ENCODE data around the gene IGSF9B. TPM values are rescaled to one million over a fixed set of nuclear protein-coding genes. Genes with fewer than 3 reads are reported as not detected.

Gene IGSF9B
- total RNA-seq, 1 donor from 2014 or later: 10.1 TPM

DNA sequence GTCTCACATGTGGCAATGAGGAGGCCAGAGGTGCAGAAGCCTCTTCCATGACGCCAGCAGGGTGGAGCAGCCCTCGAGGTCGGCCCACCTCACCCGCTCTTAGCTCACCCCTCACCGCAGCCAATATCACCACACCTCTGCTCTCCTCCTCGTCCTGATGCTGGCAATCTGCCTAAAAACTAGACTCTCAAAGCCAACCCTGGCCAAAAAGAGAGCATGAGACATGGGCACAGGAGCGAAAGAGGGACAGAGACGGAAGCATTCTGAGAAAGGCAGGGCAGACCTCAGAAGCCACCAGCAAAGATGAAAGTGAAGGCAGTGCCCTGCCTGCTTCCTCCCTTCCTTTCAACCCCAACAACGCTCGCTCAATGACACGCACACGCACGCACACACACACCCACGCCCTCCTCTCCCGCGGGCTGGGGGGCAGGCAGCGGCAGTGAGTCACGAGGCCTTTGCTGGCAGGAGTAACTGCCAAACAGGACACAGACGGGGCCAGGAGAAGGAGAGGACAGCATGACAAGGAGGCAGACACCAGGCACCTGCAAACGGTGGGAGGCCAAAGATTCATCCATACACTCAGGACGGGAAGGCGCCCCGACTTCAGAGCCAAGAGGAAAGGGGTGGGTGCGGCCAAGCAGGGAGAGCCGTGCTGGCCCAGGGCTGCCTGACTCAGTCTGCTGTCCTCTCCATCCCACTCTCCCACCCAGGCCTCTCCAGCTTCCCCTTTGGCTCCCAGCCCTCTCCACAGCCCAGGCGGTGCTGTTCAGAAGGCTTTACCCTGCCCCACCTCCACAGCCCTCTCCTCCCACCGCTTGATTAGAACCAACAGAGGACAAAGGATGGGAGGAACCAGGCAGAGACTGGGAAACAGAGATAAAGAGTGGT lies 11.4 kb downstream of the IGSF9B start:
- H3K4me3 ChIP-seq: peak overlapping the region in 1 of 2 donors; percentile 8

DNA sequence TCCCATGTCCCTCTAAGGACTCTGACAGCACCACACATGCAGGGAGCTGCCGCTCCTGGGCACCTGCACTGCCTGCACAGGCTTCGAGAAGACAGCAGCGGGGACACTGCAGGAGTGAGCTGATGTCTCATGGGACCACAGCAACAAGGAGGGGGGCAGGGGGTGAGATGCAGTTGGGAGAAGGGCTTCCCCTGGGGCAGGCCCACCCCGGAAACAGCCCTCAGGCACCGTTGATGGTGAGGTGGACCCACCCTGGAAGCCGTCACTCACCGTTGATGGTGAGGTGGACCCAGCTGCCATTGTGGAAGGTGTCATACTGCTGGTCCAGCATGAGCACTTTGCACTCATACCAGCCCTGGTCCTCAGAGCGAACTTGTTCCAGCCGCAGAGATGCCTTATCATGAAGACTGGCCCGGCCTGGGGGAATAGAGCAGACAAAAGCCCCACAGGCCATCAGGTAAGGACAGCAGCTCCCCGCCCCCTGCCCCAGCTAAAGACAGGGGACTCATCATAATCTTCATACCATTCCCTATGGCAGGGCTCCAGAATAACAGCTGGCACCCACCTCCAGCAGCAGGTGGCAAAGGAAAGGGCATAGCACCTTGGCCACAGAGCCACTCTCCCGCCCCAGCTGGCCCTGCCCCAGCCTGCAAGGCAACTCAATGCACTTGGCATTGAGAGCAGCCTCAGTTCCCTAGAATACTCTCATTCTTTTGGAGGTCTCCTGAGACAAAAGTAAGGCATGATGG lies 12.6 kb downstream of the IGSF9B start:
- TF ChIP-seq, protein P1, sequence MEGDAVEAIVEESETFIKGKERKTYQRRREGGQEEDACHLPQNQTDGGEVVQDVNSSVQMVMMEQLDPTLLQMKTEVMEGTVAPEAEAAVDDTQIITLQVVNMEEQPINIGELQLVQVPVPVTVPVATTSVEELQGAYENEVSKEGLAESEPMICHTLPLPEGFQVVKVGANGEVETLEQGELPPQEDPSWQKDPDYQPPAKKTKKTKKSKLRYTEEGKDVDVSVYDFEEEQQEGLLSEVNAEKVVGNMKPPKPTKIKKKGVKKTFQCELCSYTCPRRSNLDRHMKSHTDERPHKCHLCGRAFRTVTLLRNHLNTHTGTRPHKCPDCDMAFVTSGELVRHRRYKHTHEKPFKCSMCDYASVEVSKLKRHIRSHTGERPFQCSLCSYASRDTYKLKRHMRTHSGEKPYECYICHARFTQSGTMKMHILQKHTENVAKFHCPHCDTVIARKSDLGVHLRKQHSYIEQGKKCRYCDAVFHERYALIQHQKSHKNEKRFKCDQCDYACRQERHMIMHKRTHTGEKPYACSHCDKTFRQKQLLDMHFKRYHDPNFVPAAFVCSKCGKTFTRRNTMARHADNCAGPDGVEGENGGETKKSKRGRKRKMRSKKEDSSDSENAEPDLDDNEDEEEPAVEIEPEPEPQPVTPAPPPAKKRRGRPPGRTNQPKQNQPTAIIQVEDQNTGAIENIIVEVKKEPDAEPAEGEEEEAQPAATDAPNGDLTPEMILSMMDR (IDR thresholded peaks at IDR 0.05): no peak
- no peak for TF ChIP-seq POLR2A (IDR thresholded peaks at IDR 0.05)
- TF ChIP-seq POLR2AphosphoS5 (IDR thresholded peaks at IDR 0.05; ENCODE audit: insufficient read depth in 1 of 2, low read depth in 1 of 2): no peak
- DNase-seq (ENCODE audit: extremely low spot score in 2 of 2): no peak
- Histone ChIP-seq H3K4me1 (peaks cover 43% of the 10 kb centered on the region), H3K27me3 (no peaks in the 10 kb centered on the region), H3K9me3 (no peaks in the 10 kb centered on the region), H3K4me3 (no peak overlapping the region), H3K36me3 (no peaks in the 10 kb centered on the region), H3K27ac (no peak overlapping the region)
- intact Hi-C loops (cut with DNase I): no loop called here

More for the DNA sequence above, 11.4 kb downstream of the IGSF9B start:
- no peak for DNase-seq (ENCODE audit: extremely low spot score in 2 of 2)
- H3K4me1 ChIP-seq: peaks cover 49% of the 10 kb centered on the region
- TF ChIP-seq POLR2AphosphoS5 (IDR thresholded peaks at IDR 0.05; ENCODE audit: insufficient read depth in 1 of 2, low read depth in 1 of 2) (peak in 1 of 2 donors; percentile 52), POLR2A (IDR thresholded peaks at IDR 0.05) (no peak)
- TF ChIP-seq, protein P1 (IDR thresholded peaks at IDR 0.05): no peak
- H3K27me3 ChIP-seq: no peaks in the 10 kb centered on the region
- H3K9me3 ChIP-seq: no peaks in the 10 kb centered on the region
- H3K36me3 ChIP-seq: no peaks in the 10 kb centered on the region
- H3K27ac ChIP-seq: peak overlapping the region; percentile 58
- intact Hi-C loops (cut with DNase I): loop anchor here (5.0 kb wide), 1 partner anchor 97 kb away; no protein-coding TSS in a partner anchor

DNA sequence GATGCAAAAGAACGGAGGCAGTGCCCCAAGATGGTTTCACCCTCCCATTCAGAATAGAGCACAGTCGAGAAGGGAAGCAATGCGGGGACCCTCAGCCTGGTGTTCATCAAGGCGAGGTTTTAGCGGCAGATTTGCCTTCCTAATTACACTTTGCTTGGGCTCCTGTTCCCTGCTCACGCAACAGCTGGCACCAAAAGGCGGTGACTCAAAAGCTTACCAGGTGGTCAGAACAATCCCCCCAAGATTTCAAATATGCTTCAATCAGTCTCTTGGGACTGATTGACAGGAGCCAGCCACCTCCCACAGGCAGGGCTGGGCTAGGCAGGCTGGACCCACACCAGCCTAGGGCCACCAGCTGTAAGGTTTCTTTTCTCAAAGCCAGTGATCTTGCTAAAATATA lies 14.2 kb downstream of the IGSF9B start:
- Histone ChIP-seq H3K36me3 (no peaks in the 10 kb centered on the region), H3K27me3 (no peaks in the 10 kb centered on the region), H3K9me3 (no peaks in the 10 kb centered on the region), H3K27ac (no peak overlapping the region), H3K4me3 (no peak overlapping the region), H3K4me1 (peaks cover 29% of the 10 kb centered on the region)
- TF ChIP-seq POLR2AphosphoS5 (IDR thresholded peaks at IDR 0.05; ENCODE audit: insufficient read depth in 1 of 2, low read depth in 1 of 2): no peak
- TF ChIP-seq POLR2A (IDR thresholded peaks at IDR 0.05): no peak
- TF ChIP-seq, protein P1 (IDR thresholded peaks at IDR 0.05): no peak
- no peak for DNase-seq (ENCODE audit: extremely low spot score in 2 of 2)
- intact Hi-C loops (cut with DNase I): no loop called here

DNA sequence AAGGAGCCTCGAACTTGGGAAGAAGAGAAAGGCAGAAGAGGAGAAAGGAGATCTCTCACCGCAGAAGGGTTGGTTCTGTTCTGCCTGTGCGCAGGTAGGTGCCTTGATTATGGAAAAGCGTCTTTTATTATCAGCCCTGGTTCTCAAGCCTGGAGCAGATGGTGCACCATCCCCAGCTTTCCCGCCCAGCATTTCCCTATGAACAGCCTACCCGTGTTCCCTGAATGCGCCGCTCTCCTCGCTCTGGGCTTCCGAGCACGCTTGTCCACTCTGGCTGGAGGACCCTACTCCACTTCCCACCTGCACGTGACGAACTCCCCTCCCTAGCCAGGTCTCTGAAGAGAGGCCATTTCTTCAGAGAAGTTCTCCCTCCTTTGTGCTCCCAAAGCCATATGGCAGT lies 15.2 kb downstream of the IGSF9B start:
- TF ChIP-seq, protein P1 (IDR thresholded peaks at IDR 0.05): no peak
- TF ChIP-seq POLR2AphosphoS5 (IDR thresholded peaks at IDR 0.05; ENCODE audit: insufficient read depth in 1 of 2, low read depth in 1 of 2) (no peak), POLR2A (IDR thresholded peaks at IDR 0.05) (no peak)
- H3K9me3 ChIP-seq: no peaks in the 10 kb centered on the region
- no peaks in the 10 kb centered on the region for H3K27me3 ChIP-seq
- no peak for DNase-seq (ENCODE audit: extremely low spot score in 2 of 2)
- H3K27ac ChIP-seq: no peak overlapping the region
- no peaks in the 10 kb centered on the region for H3K36me3 ChIP-seq
- intact Hi-C loops (cut with DNase I): no loop called here
- peaks cover 18% of the 10 kb centered on the region for H3K4me1 ChIP-seq
- H3K4me3 ChIP-seq: no peak overlapping the region

Data from vagina (tissue), 2 donors.